Skin of body (tissue), 2 donors: Measurements from ENCODE around the gene UVRAG. TPM values are rescaled to one million over a fixed set of nuclear protein-coding genes. Genes with fewer than 3 reads are reported as not detected.
"Not testable (repeated sequence)": the region's sequence is repeated elsewhere in the genome, so short reads cannot be mapped to it uniquely, and the experiment has no call there.

Experiments used
- DNase-seq: peaks from one replicate; lab custom pipeline; 2025; lab: John Stamatoyannopoulos, UW
- total RNA-seq: library from RNA; depleted of rRNA; stranded (reverse); fragments of >200 nt; gene quantifications from one replicate; pipeline ENCODE4 v1.2.3, GENCODE V29; 2014

Gene UVRAG
- total RNA-seq, 1 donor from 2014 or later = 28.5 TPM

- not testable (repeated sequence) for DNase-seq
These were observed 245.5 kb downstream of the UVRAG start for GRCh38 chr11:76060475-76061036.

- DNase-seq = no peak
These were observed 247.7 kb downstream of the UVRAG start for GRCh38 chr11:76062733-76063132.

GRCh38 chr11:76064192-76064591, 249.2 kb downstream of the UVRAG start:
- peak; percentile 29 for DNase-seq

GRCh38 chr11:76067099-76067498, 252.1 kb downstream of the UVRAG start:
- DNase-seq = no peak

GRCh38 chr11:76069001-76069400, 254.0 kb downstream of the UVRAG start:
- no peak for DNase-seq

- no peak for DNase-seq
These were observed 256.1 kb downstream of the UVRAG start for GRCh38 chr11:76071090-76071489.

GRCh38 chr11:76073724-76074123, 258.7 kb downstream of the UVRAG start:
- peak; percentile 97 for DNase-seq

- peak; percentile 70 for DNase-seq
These were observed 259.4 kb downstream of the UVRAG start for GRCh38 chr11:76074148-76075095.

GRCh38 chr11:76075716-76076115, 260.7 kb downstream of the UVRAG start:
- peak; percentile 45 for DNase-seq

GRCh38 chr11:76076253-76076652, 261.2 kb downstream of the UVRAG start:
- not testable (repeated sequence) for DNase-seq

GRCh38 chr11:76076749-76077148, 261.7 kb downstream of the UVRAG start:
- DNase-seq = no peak

GRCh38 chr11:76077575-76078150, 262.7 kb downstream of the UVRAG start:
- DNase-seq = no peak

GRCh38 chr11:76081084-76081483, 266.1 kb downstream of the UVRAG start:
- not testable (repeated sequence) for DNase-seq

- DNase-seq = no peak
These were observed 268.8 kb downstream of the UVRAG start for GRCh38 chr11:76083563-76084451.

GRCh38 chr11:76085270-76085669, 270.3 kb downstream of the UVRAG start:
- no peak for DNase-seq

- DNase-seq = no peak
These were observed 272.0 kb downstream of the UVRAG start for GRCh38 chr11:76086743-76087635.

GRCh38 chr11:76087749-76088148, 272.7 kb downstream of the UVRAG start:
- DNase-seq = no peak

GRCh38 chr11:76088511-76088910, 273.5 kb downstream of the UVRAG start:
- no peak for DNase-seq

- no peak for DNase-seq
These were observed 275.2 kb downstream of the UVRAG start for GRCh38 chr11:76090174-76090573.

GRCh38 chr11:76090821-76091220, 275.8 kb downstream of the UVRAG start:
- no peak for DNase-seq
